GM23248 (cell line): Measurements from ENCODE around the gene SOX13.

ENCODE experiments used
- EZH2 ChIP-seq: fragments of 200-600 bp; sonication (generic); IDR thresholded peaks from 2 replicates; pipeline ENCODE4 v1.6.1; 2018; ENCODE audit warnings: antibody characterized with exemption, mild to moderate bottlenecking; ENCODE audit not compliant: insufficient read depth, poor library complexity, severe bottlenecking
- EZH2phosphoT487 ChIP-seq: fragments of 200-600 bp; sonication (generic); IDR thresholded peaks from 2 replicates; pipeline ENCODE4 v1.6.1; 2018; ENCODE audit warnings: antibody characterized with exemption, moderate library complexity, mild to moderate bottlenecking, low read depth; ENCODE audit not compliant: insufficient read depth

GRCh38 chr1:204115116-204115515 lies 42.2 kb downstream of the SOX13 start:
- TF ChIP-seq EZH2, result no peak
- no peak for TF ChIP-seq EZH2phosphoT487
